ENCODE results near the gene SRP68.
"Not testable (repeated sequence)": the region's sequence is repeated elsewhere in the genome, so short reads cannot be mapped to it uniquely, and the experiment has no call there.

SRP68 gene

DNA sequence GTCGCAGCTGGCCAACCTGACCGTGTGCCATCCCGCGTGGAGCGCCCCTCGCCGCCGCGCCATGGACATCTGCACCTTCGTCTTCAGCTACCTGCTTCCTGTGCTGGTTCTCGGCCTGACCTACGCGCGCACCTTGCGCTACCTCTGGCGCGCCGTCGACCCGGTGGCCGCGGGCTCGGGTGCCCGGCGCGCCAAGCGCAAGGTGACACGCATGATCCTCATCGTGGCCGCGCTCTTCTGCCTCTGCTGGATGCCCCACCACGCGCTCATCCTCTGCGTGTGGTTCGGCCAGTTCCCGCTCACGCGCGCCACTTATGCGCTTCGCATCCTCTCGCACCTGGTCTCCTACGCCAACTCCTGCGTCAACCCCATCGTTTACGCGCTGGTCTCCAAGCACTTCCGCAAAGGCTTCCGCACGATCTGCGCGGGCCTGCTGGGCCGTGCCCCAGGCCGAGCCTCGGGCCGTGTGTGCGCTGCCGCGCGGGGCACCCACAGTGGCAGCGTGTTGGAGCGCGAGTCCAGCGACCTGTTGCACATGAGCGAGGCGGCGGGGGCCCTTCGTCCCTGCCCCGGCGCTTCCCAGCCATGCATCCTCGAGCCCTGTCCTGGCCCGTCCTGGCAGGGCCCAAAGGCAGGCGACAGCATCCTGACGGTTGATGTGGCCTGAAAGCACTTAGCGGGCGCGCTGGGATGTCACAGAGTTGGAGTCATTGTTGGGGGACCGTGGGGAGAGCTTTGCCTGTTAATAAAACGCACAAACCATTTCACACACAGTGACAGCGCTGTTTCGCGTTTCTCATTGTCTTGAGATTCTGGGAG, 4.7 kb upstream of the SRP68 start:
- DNase-seq (ENCODE audit: low read depth, low spot score), result no peak

DNA sequence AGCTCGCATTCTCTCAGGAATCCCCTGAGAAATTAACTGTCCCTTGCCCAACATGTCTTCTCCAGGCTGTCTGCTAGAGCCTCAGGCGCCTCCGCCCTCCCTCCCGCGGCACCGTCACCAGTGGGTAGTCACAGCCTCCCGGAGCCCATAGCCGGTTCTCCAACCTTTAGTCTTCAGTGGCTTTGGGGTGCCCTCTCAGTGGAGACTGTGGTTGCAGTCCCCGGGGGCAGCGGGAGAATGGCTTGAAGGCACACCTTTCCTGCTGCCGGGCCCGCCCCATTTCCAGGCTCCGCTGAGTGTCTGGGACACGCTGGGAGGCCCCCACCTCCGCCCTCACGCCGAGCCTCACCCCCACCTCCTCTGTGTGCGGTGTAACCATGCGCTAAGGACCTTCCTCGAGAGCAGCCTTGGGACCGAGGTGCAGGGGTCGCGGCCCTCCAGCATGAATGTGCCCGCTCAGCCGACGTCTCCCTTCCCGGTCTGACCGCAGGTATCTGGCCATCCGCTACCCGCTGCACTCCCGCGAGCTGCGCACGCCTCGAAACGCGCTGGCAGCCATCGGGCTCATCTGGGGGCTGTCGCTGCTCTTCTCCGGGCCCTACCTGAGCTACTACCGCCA, 3.9 kb upstream of the SRP68 start:
- DNase-seq (ENCODE audit: low read depth, low spot score), result no peak

DNA sequence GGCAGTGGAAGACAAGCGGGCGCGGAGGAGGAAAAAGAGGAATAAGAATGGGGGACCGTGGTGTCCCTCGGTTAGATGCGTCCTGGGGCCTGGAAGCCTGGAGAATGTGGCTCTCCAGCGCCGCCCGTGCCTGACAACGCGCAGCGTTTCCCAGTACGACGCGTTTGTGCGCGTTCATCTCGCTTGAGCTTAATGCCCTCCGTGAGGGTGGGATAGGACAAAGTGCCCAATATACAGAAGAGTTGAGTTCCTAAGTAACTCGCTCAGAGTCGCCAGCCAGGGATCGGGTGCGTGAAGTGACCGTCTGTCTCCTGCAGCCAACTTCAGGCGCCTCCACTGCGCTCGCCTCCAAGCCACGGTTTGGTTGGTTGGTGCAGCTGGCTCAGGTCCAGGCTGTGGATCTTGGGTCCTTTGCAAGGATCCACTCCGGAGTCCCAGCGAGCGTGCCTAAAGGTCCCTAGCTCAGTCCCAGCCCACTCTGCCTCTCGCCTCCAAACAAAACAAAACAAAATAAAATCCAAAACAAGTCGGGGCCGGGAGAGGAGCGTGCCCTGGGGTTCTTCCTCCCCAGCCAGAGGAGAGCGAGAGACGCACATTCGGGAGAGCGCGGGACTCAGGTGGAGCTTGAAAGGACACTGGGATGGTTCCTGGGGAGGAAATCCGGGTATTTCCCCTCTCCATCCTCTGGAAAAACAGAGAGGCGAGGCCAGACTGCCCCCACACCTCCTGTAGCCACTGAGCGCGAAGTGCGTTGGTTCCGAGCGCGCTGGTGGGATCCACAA, 3.2 kb upstream of the SRP68 start:
- no peak for DNase-seq (ENCODE audit: low read depth, low spot score)

DNA sequence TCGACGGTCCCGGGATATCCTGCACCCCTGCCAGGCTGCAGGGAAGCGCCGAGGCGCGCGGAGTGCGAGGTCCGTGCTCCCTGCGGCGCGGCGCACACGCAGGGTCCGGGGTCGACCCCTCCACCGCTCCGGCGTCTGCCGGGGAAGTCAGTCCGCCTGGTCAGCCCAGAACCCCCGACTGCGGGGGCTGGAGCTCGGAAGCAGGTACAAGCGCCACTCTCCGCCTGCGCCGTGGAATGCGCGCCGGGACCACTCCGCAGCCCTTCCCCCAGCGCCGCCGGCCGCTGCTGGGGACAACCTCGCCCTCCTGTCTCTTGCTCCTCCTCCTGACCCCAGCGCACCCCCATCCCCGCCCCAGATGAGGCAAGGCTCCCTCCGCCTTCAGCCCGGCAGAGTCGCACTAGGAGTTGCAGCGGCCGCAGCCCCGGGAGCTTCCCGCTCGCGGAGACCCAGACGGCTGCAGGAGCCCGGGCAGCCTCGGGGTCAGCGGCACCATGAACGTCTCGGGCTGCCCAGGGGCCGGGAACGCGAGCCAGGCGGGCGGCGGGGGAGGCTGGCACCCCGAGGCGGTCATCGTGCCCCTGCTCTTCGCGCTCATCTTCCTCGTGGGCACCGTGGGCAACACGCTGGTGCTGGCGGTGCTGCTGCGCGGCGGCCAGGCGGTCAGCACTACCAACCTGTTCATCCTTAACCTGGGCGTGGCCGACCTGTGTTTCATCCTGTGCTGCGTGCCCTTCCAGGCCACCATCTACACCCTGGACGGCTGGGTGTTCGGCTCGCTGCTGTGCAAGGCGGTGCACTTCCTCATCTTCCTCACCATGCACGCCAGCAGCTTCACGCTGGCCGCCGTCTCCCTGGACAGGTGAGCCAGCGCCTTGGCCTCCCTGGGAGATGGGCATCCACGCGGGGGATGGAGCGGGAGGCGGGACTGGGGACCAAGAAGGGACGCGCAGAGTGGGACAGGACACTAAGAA, 2.4 kb upstream of the SRP68 start, which contains the start of gene GALR2:
TSS of gene GALR2 (plus strand) at position 392 of the 974 bp plus-strand sequence. CDS start at position 495, 103 bp downstream.
- no peak for DNase-seq (ENCODE audit: low read depth, low spot score)

DNA sequence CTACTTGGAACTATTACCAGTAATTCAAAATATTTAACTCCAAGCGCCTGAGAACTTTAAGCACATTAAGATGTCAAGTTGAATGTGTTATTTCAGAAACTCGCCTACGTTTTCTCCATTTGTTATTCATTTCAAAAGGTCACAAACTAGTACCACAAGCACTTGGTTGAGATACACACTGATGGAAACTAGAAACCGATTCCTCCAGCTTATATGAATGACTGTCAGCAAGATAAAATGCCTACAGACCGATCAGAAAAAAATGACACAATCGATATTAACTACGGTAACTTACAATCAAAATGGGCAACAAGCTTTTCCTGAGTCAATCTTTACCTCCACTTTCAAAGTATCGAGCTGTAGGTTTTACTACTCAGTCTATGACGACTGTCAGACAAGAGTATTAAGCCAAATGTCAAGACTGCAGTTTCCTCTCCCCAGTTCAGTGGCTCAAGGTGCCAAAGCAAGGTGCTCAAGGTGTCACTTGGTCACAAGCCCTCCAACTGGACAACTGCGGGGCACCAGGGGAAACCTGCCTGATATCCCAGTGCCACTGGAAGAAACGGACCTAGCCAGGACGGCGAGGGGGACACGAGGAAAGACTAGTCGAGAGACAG, 678 bp downstream of the SRP68 start:
- no peak for DNase-seq (ENCODE audit: low read depth, low spot score)

DNA sequence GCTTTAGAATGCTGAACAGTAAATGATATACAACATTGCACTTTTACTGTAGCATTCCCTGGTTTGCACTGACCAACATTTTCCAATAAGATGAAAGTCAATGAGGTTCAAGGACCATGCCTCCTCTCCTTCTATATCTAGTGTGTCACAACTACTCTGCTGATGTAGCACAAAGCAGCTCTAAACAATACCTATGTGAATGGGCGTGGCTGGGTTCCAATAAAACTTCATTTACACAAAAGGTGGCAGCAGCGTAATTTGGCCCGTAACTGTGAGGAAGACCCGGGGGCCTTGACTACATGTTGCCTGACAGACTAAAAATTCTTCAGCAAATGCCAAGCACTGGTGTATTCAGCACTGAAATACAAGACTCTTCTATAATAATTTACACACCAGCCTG, 6.5 kb downstream of the SRP68 start:
- no peak for DNase-seq (ENCODE audit: low read depth, low spot score)

DNA sequence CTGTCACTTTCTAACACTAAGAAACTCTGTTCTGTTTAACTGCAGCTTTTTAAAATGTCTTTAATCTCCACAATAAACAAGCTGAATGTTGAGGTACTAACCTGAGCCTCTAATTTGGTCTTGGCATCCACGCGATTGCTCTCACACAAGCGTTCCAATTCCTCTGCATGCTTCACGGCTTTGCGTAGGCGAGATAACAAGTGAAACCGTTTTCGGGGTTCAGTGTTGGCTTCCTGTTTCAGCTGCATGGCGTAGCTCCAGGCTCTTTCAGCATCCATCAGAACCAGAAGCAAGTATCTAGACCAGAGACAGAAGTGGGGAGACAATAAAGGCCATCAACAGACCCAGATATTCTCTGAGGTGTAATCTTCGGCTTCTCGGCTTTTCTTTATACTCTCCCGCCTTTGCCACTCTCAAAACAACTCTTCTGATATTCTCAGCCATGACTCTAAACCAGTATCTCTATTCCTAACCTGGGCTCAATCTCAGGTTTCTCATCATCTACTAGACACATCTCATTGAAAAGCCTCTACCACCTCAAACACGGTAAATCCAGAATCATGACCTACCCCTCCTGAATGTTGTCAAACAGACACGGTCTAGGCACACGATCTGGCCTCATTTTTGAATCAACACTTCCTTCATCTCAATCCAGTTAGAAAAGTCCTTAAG, 8.3 kb downstream of the SRP68 start:
- DNase-seq (ENCODE audit: low read depth, low spot score), result no peak

DNA sequence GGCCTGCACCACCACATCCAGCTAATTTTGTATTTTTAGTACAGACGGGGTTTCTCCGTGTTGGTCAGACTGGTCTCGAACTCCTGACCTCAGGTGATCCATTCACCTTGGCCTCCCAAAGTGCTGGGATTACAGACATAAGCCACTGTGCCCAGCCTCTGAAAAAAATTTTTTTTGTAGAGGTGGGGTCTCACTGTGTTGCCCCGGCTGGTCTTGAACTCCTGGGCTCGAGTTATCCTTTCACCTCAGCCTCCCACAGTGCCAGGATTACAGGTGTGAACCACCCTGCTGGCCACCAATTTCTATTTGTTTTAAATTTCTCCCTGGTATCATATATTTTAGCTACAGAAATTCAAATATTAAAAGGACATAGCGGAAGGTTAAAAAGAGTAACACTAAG, 14.1 kb downstream of the SRP68 start:
- not testable (repeated sequence) for DNase-seq (ENCODE audit: low read depth, low spot score)

DNA sequence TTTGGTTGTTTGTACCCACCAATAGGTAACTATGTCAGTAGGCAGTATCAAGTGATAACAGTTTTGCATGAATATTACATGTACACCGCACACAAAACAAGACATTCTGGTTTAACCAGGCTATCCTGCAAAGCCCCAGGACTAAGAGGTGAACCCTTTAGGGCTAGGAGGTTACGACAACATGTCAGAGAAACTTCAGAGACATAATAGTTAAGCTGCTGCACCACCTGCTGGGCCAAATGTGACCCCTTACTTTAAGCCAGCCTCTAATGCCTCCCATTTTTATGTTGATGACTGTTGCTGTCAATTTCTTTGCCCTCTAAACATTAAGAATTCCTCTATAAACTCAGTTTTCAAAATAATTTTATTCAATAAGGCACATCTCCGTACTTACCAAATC, 15.4 kb downstream of the SRP68 start:
- DNase-seq (ENCODE audit: low read depth, low spot score), result no peak

DNA sequence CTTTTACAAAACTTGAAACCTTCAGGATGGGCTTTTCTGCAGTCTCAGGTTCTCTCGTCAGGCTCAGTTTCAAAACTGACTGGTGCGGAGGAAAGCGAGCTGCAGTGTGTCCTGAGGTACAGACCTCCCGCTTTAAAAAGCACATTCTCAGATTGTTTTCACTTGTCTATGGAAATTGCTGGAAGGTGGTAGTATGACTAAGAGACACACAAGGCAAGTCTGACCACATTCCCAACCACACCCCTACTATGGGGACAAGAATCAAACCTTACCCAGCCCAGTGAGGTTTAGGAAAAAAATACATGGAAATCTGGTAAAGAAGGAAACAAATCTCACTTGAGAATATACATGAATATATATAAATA, 18.2 kb downstream of the SRP68 start:
- DNase-seq (ENCODE audit: low read depth, low spot score), result no peak

DNA sequence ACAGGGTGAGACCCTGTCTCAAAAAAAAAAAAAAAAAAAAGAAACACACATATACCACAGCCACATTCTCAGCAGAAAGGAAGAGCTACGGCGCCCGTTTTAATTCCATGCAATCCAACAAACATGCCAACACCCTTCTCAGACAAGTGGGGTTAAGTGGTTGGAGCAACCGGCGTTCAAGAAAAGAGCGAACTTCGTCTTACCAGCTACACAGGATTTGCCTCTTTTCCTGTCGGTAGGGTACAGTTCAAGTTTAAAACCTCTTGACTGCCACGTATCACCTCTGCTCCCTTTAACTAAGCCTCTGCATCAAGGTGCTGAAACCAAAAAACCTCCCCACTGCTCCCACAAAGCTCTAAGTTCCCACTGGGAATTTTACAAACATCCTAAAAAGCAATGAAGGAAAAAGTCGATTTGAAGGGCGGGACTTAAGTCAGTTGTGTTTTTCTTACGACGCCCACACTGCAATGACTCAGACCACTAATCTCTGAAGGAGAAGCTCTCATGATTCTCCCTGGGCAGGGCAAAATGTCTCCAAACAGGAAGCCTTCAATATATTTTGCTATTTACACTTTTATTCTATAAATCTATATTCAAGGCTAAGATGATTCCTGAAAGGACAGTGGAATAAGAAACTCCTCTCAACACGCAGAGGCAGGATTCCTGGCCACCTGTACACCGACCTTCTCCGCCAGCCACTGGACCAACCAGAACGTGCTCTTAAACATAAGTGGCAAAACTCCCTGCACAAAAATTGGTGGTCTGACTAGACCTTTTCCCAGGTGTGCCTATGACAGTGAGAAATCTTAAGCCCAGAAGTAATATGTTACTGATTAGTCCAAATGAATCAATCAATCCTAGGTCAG, 18.8 kb downstream of the SRP68 start:
- DNase-seq (ENCODE audit: low read depth, low spot score), result no peak

DNA sequence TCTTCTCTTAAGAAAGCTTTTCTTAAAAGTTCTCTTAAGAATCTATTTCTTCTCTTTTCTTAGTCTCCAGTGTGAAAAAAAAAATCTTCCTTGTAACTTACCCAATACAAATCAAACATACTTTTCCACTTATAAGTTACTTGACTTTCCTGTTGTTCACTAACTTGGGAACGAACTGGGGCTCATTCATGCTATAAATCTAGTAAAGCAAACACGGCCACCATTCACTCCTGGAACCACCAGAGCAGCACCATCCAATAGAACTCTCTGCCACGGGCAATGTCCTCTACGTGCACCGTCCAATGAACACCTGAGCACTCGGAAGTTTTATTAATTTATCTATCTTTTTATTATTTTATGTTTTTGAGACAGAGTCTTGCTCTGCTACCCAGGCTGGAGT, 20.8 kb downstream of the SRP68 start:
- DNase-seq (ENCODE audit: low read depth, low spot score), result no peak

DNA sequence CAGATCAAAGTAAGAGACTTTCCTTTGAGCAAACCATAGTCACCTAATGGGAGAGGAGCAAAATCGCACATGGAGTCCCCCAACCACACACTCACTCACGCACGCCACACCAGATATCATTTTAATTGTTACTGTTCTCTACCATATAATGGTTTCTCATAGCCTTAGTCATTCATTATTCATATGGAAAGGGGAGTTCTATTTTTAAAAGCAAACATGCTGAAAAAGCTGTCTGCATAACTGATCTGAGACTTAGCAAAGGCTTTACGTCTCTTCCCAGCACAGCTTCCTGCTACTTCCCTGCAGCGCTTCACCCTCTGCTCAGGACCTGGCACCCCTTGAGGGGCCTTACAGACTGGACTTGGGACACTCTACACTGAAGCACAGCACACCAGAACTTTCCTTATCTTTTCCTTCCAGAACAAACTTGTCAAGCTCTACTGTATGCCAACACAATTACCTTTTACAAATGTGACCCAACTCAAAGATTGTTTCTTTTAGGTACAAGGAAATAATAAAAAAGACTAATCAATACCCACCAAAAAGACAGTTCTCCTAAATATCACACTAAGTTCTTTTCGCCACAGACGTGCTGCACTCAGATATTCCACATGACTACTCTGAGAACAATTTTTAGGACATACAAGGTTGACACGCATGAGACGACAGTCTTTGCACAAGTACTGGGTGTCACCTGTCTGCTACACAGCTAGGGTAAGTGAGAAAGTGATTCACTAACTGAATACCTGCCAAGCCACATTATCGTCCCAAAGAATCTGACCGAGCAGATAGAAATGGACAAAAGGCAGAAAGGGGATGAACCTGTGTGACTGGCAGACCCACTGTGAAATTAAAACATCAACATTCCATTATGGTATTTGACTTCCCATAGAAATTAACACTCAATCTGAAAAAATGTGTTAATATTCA, 21.5 kb downstream of the SRP68 start:
- DNase-seq (ENCODE audit: low read depth, low spot score), result no peak

DNA sequence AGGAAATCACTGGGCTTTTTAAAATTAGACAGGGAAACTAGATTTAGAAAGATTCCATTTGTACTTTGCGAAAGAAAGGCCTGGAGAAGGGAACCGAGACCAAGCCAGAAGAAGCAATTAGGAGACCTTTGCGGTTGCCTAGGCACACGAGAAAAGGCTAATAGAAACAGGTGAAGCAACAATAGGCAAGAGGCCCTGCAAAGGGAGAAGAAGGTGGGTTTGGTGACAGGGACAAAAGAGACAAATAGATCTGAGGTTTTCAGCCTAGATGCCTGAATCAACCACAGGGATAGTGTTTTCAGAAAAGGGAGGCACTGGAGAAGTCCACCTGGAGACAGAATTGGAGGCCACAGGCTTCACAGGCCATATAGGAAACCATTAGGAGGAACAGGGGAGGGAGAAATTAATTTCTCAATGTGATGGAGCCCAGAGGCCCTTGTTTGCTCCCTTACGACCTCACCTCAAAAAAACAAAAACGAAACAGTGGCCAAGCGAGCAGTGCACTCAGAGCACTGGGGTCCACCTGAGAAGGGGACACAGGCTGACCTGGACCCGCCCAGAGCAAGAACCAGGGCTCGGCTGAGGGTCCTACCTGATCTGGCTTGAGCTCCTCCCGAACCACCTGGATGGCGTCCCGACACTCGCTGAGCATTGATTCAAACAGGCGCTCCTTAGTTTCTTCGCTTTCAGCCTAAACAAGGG, 22.3 kb downstream of the SRP68 start:
- DNase-seq (ENCODE audit: low read depth, low spot score), result no peak

DNA sequence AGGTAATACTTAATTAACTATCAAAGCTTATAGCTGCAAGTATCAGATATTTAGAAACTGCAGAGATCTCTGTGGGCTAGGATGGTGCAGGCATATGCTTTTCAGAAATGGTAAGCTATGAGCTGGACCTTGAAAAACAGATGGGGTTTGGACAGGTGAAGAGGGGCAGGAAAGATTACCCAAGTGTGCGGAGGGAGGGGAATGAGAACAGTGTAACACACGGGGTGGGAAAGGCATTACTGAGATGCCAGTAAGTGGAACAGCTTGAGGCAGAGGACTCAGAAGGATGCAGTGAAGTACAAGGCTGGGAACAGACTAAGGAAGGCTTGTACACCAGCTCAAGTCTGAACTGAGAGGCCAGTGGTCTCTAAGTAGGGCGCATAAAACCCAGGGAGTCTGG, 23.1 kb downstream of the SRP68 start:
- DNase-seq (ENCODE audit: low read depth, low spot score), result no peak

DNA sequence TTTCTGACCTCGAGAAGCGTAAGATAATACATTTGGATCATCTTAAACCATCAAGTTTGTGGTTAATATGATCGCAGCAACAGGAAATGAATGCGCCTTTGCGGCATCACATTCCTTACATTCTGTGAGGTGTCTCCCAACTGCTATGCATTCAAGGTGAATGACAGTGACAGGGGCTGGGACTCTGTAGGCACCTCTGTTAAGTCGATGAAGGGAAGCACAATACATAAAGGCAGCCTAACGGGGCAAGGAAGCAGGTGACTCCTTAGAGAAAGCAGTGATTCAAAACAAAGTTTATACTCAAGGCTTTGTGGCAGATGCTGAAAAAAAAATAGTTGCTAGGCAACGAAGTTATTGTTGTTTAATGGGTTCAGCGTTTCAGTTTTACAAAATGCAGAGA, 23.6 kb downstream of the SRP68 start:
- no peak for DNase-seq (ENCODE audit: low read depth, low spot score)

DNA sequence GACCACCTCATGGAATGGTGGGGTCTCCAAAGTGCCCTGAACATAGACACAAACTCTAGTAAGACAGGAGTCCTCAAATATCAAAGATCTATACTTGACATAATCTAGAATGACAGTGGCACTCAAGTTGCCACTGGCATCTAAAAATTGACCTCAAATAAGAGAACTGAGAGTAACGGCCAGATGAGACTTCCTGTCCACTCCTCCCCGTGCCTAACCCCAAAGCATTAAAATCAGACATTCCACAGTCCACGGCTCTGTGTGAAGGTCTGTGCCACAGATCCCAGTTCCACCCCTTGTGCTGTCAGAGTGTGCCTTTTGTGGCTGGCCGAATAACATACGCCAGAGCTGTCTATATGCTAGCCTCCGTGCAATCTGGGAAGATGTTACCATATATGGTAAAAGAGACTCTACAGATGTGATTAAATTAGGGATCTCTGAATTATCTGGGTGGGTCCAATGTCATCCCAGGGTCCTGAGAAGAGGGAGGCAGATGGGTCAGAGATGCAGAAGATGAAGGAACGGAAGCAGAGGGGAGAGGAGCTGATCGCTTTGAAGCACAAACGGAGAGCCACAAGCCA, 24.2 kb downstream of the SRP68 start:
- DNase-seq (ENCODE audit: low read depth, low spot score), result no peak
